DMS79 (cell line): Measurements from ENCODE around the gene RNU1-2.
"Not testable (repeated sequence)": the region's sequence is repeated elsewhere in the genome, so short reads cannot be mapped to it uniquely, and the experiment has no call there.

ENCODE experiments used
- DNase-seq: peaks from one replicate; lab custom pipeline; 2025; lab: John Stamatoyannopoulos, UW

Gene RNU1-2

DNA sequence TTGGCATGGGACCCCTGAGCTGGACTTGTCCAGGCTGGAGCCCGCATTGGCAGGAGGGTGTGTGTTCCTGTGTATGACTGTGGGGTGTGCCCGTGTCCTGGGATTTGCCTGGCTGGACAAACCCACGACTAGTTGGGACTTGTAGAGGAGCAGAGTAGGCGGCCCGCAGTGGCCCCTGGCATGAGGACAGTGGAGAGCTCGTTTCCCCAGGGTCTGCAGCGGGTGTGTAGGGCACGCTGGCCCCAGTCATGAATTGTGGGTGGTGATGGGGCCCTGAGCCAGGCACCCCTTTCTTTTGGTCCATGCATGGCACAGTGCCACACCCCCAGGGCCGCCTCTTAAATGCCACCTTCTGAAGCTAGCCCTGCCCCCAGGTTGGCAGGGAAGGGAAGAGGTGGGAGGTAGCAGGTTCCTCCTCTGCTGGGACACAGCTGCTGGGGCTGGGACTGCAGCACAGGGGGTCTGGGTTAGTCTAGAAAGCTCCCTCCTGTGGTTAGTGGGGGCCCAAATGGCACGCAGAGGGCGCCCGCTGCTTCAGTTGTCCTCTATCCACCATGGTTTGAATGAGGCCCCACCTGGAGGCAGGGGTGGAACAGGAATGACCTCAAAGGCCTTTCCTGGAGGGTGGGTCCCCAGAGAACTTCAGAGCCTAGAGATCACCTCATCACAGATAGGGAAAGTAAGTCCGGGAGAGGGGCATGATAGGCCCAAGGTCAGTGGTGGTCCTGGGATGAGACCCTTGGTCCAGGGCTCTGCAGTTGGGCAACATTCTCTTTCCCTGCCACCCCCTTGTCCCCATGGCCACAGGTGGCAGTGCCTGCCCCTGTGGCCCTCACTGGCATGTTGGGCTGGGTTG, 30.1 kb downstream of the RNU1-2 start:
- no peak for DNase-seq

DNA sequence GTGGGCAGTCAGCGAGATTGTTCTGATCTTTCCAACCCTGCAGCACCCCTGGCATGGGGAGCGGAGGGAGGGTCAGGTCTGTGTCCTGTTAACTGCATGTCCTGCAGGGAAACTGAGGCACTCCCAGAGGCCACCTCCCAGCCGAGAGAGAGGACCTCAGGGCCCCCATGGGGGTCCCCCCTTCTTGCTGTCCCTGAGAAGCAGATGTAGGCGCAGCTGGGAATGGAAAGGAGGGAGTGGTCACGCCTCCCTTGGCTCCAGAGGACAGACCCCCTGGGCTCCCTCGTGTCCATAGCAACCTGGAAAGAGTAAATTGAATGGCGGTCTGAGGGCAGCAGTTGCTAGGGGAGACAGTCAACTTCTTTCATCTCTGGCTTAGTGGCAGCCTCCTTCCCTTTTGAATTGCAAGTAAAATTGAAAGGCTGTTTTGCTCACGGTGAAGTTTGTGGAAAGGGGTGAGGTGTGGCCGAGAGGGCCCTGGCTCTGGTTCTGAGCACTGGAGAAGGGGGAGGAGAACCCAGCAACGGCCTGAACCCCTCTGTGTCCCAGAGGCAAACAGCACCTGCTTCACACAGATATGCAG, 30.8 kb downstream of the RNU1-2 start:
- peak; percentile 98 for DNase-seq

DNA sequence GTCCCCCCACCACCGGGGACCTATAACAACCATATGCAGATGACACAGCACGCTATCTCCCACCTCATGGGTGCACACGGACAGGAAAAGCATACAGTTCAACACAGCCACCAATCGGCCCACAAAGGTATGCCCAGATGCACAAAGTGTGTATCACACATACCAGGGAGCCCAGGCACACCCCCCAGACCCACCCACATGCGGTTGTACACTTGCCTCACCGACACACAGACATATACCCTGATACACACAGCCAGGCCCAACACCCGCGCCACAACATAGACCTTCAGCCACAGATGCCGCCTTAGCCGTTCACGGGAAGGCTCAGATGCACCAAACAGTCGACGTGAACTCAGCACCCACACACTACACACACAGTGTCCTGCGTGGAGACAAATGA, 31.5 kb downstream of the RNU1-2 start:
- no peak for DNase-seq

DNA sequence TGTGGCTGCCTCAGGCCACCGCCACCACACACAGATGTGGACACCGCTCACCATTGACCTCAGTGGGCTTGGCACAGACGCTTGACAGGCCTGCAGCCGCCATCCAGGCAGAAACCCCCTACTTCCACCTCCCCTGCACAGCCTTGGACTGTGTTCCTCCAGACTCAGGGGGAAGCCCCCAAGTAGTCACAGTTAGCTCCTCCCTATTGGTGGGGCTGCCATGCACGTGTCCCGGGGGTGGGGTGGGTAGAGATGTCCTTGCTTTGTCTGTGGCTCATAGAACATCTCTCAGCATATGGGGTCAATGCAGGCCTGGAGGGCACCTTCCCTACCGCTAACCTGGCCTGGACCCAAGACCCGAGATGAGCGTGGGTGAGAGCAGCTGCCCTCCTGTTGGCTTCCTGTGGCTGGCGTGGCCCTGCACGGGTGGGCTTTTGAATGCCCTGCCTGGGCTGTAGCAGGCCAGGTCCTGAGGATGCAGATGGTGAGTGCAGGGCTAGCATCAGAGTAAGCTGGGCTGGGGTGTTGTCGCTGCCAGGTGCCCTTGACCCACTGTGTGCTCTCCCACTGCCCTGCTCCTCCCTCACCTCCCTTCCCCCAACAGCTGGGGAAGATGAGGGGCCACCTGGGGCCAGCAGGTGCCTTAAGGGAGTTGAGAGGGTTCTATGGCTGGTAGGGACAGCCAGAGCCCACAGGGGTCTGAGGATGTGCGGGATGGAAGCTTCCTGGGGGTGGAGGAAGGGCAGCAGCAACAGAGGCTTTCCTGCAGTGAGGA, 32.1 kb downstream of the RNU1-2 start:
- DNase-seq = no peak

DNA sequence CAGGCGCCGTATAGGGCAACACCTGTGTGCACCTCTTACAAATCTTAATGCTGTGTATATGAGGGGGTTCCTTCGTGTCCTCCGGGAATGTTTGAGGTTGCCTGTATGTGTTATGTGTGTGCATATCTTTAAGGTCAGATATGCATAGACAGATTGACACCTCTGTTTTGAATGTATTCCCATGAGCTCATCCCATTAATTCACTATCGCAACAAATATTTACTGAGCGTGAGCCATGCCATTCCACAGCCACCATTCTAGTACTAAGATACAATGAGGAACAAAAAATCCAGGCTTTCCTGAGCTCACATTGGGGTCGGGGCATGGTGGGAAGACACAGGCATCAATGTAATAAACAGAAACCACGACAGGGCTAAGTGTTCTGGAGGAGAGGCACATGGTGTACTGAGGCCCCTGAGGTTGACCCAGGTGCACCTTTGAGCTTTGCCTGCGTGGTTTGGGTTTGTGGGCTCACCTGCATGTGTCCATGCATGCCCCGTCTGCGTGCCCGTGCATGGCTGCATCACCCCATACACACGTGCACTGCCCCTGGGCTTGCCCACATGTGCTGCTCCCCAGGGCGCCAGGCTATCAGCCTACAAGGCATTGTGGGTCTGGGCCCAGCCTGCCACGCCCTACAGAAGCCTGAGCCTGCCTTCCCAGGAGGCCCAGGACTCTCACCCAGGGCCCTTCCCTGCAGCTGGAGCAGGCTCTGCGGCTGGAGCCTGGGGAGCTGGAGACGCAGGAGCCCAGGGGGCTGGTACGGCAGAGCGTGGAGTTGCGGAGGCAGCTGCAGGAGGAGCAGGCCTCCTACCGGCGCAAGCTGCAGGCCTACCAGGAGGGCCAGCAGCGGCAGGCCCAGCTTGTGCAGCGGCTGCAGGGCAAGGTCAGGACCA, 33.6 kb downstream of the RNU1-2 start:
- not testable (repeated sequence) for DNase-seq

DNA sequence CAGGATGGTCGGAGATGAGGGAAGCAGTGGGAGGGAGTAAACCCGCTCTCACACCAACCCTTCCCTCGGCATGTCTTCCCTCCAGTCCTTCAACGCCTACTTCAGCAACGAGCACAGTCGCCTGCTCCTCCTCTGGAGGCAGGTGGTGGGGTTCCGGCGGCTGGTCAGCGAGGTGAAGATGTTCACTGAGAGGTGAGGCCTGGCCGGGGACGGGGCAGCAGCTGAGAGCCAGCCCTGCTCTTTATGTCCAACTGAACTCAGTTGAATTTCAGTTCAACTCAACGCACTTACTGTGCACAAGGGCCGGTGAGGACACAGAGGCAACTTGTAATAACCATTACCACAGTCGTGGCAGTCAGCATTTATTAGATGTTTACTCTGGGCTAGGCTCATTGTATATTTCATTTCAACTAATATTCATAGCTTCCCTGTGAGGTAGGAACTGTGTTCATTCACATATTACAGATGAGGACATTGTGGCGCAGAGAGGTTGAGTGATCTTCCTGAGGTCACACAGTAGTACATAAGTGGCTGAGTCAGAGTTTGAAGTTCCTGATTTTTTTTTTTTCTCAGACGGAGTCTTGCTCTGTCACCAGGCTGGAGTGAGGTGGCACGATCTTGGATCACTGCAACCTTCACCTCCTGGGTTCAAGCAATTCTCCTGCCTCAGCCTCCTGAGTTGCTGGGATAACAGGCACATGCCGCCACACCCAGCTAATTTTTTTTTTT, 35.6 kb downstream of the RNU1-2 start:
- not testable (repeated sequence) for DNase-seq

DNA sequence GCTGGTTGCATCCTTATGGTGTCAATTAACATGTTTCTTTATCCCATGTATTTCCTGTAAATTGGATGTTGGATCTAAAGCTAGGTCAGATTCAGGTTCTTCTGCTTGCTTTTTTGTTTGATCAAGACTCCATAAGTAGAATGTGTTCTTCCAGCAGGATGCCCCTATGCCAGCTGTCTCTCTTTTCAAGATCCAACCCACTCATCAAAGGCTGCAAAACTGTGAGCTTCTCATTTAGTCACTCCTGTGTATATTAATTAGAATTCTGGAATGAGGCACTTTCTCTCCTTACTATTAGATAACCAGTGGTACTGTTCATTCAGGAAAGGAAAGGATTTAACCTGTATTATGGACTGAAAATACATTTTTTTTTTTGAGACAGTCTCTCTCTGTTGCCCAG, 38.2 kb downstream of the RNU1-2 start:
- not testable (repeated sequence) for DNase-seq

DNA sequence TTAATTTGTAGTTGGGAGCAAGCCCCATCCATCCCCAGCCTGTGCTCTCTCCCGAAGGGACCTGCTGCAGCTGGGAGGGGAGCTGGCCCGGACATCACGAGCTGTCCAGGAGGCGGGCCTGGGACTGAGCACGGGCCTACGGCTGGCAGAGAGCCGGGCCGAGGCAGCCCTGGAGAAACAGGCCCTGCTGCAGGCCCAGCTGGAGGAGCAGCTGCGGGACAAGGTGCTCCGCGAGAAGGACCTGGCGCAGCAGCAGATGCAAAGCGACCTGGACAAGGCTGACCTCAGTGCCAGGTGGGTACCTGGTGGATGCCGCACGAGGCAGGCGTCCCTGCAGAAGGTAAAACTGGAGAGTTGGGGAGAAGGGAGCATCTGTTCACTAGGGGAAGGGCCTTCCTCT, 40.8 kb downstream of the RNU1-2 start:
- not testable (repeated sequence) for DNase-seq

DNA sequence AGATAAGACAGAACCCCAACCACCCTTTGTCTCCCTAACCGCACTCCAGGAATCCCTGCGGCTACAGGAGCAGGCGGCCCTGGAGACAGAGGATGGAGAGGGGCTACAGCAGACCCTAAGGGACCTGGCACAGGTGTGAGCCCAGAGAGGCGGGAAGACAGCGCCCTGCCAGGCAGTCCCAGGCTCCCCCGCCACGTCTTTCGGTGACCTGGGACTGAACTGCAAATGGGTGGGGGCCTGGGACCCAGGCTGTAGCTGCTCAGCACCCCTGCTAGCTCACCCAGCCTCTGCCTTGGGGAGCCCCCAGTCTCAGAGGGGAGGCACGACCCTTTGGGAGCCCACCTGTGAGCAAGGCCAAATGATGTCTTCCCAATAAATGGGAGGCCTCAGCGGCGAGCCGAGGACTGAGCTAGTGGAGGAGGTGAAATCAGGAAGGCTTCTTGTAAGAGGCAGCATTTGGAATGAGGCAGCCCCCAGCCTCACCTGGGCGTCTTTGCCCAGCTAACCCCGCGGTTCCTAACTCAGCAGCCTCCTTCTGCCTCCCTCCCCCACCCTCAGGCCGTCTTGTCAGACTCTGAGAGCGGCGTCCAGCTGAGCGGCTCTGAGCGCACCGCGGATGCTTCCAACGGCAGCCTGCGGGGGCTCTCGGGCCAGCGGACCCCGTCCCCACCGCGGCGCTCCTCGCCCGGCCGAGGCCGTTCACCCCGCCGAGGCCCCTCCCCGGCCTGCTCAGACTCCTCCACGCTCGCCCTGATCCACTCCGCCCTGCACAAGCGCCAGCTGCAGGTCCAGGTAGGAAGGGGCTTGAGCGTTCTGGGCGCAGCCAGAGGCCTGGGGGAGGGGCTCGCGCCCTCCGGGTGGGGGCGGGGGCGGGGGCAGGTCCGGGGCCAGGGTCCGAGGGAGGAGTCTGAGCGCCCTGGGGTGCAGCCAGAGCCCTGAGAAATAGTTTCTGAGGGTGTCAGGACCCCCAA, 42.9 kb downstream of the RNU1-2 start:
- DNase-seq = no peak

DNA sequence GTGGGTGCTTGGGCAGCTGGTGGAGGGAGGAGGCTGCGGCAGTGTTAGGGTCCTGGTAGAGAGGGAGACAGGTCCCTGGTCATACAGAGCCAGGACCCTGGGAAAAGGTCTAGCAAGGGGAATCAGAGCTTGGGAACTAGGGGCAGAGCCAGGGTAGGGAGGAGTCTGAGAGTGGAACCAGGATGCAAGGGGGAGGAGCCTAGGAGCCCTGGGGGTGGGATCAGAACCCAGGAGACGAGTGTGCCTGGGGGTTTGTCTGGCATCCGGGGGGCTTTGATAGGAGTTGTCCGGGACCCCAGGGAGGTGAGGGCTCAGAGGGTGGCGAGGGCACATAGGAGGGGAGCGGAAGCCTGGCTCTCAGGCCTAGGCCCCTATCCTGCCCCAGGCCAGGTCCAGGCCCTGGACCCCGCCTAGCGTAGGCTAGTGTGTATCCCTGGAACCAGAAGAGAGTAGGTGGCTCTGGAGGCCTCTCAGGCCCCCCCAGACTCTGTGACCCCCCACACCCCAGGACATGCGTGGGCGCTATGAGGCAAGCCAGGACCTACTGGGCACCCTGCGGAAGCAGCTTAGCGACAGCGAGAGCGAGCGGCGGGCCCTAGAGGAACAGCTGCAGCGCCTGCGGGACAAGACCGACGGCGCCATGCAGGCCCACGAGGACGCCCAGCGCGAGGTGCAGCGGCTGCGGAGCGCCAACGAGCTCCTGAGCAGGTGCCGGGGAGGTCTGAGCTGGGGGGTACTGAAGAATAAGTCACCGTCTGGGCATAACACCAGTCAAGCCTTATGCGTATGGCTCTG, 43.8 kb downstream of the RNU1-2 start:
- DNase-seq = not testable (repeated sequence)

DNA sequence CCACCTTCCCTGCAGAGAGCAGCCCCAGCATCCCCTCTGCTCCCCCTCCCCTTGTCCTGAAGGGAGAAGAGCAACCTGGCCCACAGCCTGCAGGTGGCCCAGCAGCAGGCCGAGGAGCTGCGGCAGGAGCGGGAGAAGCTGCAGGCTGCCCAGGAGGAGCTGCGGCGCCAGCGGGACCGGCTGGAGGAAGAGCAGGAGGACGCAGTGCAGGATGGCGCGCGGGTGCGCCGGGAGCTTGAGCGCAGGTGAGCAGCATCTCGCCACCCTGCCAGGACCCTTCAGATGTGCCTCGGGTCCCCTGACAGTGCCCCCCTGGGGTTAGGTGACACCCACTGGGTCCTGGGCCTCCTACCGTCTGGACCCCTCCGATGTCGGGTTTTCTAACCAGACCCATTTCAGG, 48.3 kb downstream of the RNU1-2 start:
- no peak for DNase-seq

DNA sequence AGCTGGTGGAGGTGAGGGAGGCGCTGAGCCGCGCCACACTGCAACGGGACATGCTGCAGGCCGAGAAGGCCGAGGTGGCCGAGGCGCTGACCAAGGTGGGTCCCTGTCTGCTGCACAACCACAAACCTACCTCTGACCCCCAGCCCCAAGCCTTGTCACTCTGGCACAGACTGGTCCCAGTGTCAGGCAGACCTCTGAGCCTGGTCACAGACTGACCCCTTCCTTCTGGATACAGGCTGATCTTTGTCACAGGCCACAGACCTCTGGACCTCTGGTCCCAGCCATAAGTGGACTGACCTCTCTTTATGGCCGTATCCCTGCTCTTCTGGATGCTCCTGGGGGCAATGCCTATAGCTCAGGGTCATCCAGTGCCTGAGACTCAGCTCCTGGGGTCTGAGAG, 49.7 kb downstream of the RNU1-2 start:
- not testable (repeated sequence) for DNase-seq
